WTC11 (cell line): ENCODE data around the gene SMARCA2. TPM values are rescaled to one million over a fixed set of nuclear protein-coding genes. Genes with fewer than 3 reads are reported as not detected.

Experiments used
- ATAC-seq: fragments of 200-7000 bp; cut with Tn5 transposase; 2 replicates; pipeline ENCODE4 v1.10.0; 2021; ENCODE audit warnings: mild to moderate bottlenecking, moderate library complexity
- CTCF ChIA-PET: fragments of 300-600 bp; sonication (Branson Sonifier 250); formaldehyde crosslinking; loops from one replicate; lab custom pipeline; 2021; ENCODE audit warnings: antibody characterized with exemption; lab: Charles Lee
- POLR2A ChIA-PET: fragments of 350-600 bp; sonication (Branson Sonifier 250); formaldehyde crosslinking; loops from one replicate; lab custom pipeline; 2021; ENCODE audit warnings: antibody characterized with exemption; lab: Charles Lee
- DNase-seq: peaks from one replicate; pipeline ENCODE4 v3.0.0; 2021; ENCODE audit warnings: low spot score
- H3K27ac Mint-ChIP-seq: 2 replicates; pipeline ENCODE4 v1.8.0; 2021; ENCODE audit warnings: mixed read lengths
- H3K27me3 Mint-ChIP-seq: 2 replicates; pipeline ENCODE4 v1.8.0; 2021; ENCODE audit warnings: low read depth, mild to moderate bottlenecking, moderate library complexity, mixed read lengths
- H3K36me3 Mint-ChIP-seq: 2 replicates; pipeline ENCODE4 v1.8.0; 2021; ENCODE audit warnings: mixed read lengths
- H3K4me1 Mint-ChIP-seq: 2 replicates; pipeline ENCODE4 v1.8.0; 2022; ENCODE audit warnings: mixed read lengths
- H3K4me3 Mint-ChIP-seq: 2 replicates; pipeline ENCODE4 v1.8.0; 2021; ENCODE audit warnings: mild to moderate bottlenecking, moderate library complexity, mixed read lengths
- H3K9me3 Mint-ChIP-seq: 2 replicates; pipeline ENCODE4 v1.8.0; 2021; ENCODE audit warnings: mixed read lengths
- CREB1 ChIP-seq: sonication (generic); formaldehyde crosslinking; IDR thresholded peaks from 2 replicates; pipeline ENCODE4 v1.8.0; 2023; ENCODE audit warnings: mild to moderate bottlenecking, missing genetic modification reagents
- E2F5 ChIP-seq: sonication (generic); formaldehyde crosslinking; IDR thresholded peaks from 2 replicates; pipeline ENCODE4 v1.8.1; 2022; ENCODE audit warnings: mild to moderate bottlenecking, moderate library complexity, missing genetic modification reagents
- ESRRA ChIP-seq: sonication (generic); formaldehyde crosslinking; IDR thresholded peaks from 2 replicates; pipeline ENCODE4 v1.8.1; 2022; ENCODE audit warnings: mild to moderate bottlenecking, missing genetic modification reagents, borderline replicate concordance
- NFE2L1 ChIP-seq: sonication (generic); formaldehyde crosslinking; IDR thresholded peaks from 2 replicates; pipeline ENCODE4 v1.8.1; 2023; ENCODE audit warnings: missing genetic modification reagents
- NFYB ChIP-seq: sonication (generic); formaldehyde crosslinking; conservative IDR thresholded peaks from 2 replicates; pipeline ENCODE4 v1.8.0; 2022; ENCODE audit warnings: low read depth, missing genetic modification reagents
- NR1H2 ChIP-seq: sonication (generic); formaldehyde crosslinking; IDR thresholded peaks from 2 replicates; pipeline ENCODE4 v1.9.0; 2021; ENCODE audit warnings: mild to moderate bottlenecking, moderate library complexity, missing genetic modification reagents
- NR3C1 ChIP-seq: sonication (generic); formaldehyde crosslinking; conservative IDR thresholded peaks from 2 replicates; pipeline ENCODE4 v1.8.1; 2023; ENCODE audit warnings: low read depth, mild to moderate bottlenecking, missing genetic modification reagents
- RELA ChIP-seq: sonication (generic); formaldehyde crosslinking; IDR thresholded peaks from 2 replicates; pipeline ENCODE4 v1.8.1; 2022; ENCODE audit warnings: missing genetic modification reagents, mild to moderate bottlenecking, borderline replicate concordance
- STAT6 ChIP-seq: sonication (generic); formaldehyde crosslinking; conservative IDR thresholded peaks from 2 replicates; pipeline ENCODE4 v1.8.1; 2023; ENCODE audit warnings: mild to moderate bottlenecking, low read depth, missing genetic modification reagents, moderate library complexity
- TP53 ChIP-seq: sonication (generic); formaldehyde crosslinking; IDR thresholded peaks from 2 replicates; pipeline ENCODE4 v1.8.1; 2023; ENCODE audit warnings: mild to moderate bottlenecking, missing genetic modification reagents
- ZNF416 ChIP-seq: fragments of 250-450 bp; sonication (Bioruptor Pico); IDR thresholded peaks from 2 replicates; pipeline ENCODE4 v1.9.0; 2021; ENCODE audit warnings: mild to moderate bottlenecking, inconsistent platforms
- ZNF423 ChIP-seq: fragments of 250-450 bp; sonication (Bioruptor Pico); IDR thresholded peaks from 2 replicates; pipeline ENCODE4 v2.1.2; 2022; ENCODE audit warnings: mild to moderate bottlenecking, moderate library complexity
- total RNA-seq: library from RNA; stranded (reverse); gene quantifications from 3 replicates; pipeline ENCODE4 v1.2.3, GENCODE V29; 2021
- TF ChIP-seq, protein P1 (sequence below): sonication (generic); formaldehyde crosslinking; IDR thresholded peaks from 2 replicates; pipeline ENCODE4 v1.8.1; 2023; ENCODE audit warnings: mild to moderate bottlenecking, missing genetic modification reagents
- TF ChIP-seq, protein P2 (sequence below): fragments of 250-450 bp; sonication (Bioruptor Pico); conservative IDR thresholded peaks from 2 replicates; pipeline ENCODE4 v1.9.0; 2021; ENCODE audit warnings: mild to moderate bottlenecking

Gene SMARCA2
- total RNA-seq, 1 experiment from 2014 or later, result 20.3 TPM

DNA sequence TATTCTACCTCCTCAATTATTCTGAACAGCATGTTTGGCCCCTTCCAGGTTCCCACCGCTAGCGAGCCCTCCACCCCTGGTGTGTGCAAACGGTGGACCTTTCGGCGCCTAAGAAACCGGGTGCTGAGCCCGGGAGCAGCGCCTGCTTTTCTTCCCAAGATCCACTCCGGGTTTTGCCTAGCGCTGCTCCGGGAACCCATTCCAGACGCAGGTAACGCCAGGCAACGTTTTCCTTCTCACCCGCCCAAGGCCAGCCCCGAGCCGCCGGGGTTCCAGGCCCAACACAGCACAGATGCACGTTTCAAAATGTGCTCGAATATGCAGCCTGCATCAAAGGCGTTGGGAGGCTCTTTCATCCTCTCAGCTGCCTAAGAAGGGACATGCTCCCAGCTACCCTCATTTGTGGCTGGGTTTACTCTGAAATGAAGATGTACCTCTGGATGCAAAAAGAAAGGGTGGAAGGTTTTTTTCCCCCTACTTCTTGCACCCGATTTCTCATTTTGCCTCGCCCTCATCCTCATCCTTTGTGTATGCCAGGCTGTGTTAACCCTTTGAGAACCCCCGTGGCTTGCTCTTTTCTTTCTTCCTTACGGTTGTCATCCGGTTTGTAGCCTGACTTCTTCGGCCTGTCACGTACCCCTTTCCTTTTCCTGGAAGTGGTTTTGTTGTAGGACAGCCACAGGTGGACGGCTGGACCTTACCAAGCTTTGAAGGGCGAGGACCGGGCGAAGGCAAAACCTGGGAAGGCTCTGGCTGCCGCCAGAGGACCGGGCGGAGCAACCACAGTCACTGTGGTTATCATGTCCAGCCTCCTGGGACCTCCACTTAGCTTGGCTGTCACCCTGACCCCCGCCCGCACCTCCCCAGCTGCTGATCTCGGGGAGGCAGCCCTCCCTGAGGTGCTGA, 226.9 kb downstream of the SMARCA2 start (continued):
- TF ChIP-seq ESRRA (CRISPR knock-in tag), result no peak
- peak; percentile 54; the same call in 1 of the 2 replicates for TF ChIP-seq TP53 (CRISPR knock-in tag)
- TF ChIP-seq ZNF416, result no peak
- peak; percentile 82; the same call in 1 of the 2 replicates for TF ChIP-seq CREB1 (CRISPR knock-in tag)
- 0 out of 2 replicates have a peak, but pooled peaks have one; percentile 58 for TF ChIP-seq RELA
- TF ChIP-seq, protein P1, sequence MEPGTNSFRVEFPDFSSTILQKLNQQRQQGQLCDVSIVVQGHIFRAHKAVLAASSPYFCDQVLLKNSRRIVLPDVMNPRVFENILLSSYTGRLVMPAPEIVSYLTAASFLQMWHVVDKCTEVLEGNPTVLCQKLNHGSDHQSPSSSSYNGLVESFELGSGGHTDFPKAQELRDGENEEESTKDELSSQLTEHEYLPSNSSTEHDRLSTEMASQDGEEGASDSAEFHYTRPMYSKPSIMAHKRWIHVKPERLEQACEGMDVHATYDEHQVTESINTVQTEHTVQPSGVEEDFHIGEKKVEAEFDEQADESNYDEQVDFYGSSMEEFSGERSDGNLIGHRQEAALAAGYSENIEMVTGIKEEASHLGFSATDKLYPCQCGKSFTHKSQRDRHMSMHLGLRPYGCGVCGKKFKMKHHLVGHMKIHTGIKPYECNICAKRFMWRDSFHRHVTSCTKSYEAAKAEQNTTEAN (CRISPR knock-in tag), result 0 out of 2 replicates have a peak, but pooled peaks have one; percentile 49
- TF ChIP-seq E2F5 (CRISPR knock-in tag), result peak; percentile 42; the same call in 1 of the 2 replicates
- TF ChIP-seq NR1H2 (CRISPR knock-in tag), result no peak
- peak; percentile 19; the same call in 1 of the 2 replicates for TF ChIP-seq NFYB (CRISPR knock-in tag)
- TF ChIP-seq NR3C1, result 0 out of 2 replicates have a peak, but pooled peaks have one; percentile 34
- TF ChIP-seq STAT6 (CRISPR knock-in tag), result no peak

DNA sequence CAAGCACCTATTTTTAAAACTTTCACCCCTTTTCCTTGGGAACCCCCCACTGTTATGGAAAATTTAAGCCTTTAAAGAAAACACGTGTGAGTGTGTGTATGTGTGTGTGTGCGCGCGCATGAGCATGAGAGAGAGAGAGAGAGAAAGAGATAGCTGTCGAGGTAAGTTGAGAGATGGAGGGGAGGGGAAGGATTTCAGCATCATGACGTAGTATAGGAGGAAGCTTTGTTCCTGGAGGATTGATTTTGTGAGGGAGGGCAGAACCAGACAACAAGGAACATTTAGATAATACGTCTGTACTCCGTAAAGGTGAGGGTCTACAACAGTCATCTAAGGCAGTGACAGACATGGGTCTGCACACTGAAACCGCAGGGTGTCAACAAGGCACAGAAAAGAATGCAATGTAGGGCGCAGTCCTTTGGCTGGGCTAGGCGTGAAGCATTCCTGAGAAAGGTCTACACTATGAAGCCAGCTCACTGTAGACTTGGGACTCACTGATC, 227.7 kb downstream of the SMARCA2 start:
- TF ChIP-seq, protein P2, sequence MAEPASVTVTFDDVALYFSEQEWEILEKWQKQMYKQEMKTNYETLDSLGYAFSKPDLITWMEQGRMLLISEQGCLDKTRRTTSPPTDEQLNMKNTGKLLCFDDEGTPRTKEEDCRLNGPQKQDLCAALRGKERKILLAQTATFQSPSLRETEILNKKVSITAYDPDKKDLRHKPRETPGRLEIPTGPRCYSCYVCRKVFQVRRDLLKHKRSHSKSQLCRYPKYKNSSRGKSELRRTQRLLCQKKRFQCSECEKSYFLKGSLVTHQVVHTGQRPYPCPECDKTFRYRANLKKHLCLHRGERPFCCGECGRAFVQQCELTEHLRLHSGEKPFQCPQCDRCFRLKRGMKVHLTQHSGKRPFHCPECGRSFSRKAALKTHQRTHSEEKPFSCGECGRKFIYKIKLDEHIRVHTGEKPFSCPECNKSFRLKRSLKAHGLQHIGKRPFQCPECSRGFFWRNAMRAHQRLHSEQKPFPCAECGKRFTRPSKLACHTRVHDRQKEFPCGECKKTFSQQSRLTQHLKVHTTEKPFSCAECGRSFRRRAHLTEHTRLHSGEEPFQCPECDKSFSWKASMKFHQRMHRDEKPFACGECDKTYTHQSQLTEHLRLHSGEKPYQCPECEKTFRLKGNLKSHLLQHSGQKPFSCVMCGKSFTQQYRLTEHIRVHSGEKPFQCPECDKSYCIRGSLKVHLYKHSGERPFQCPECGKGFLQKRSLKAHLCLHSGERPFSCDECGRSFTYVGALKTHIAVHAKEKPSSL (CRISPR knock-in tag), result 0 out of 2 replicates have a peak, but pooled peaks have one; percentile 19
- TF ChIP-seq NFE2L1 (CRISPR knock-in tag) (0 out of 2 replicates have a peak, but pooled peaks have one; percentile 25), ZNF423 (no peak)
- Mint-ChIP-seq H3K36me3 (peaks cover 20% of the 10 kb centered on the region), H3K4me1 (peaks cover 51% of the 10 kb centered on the region), H3K4me3 (peak overlapping the region; percentile 78), H3K27ac (peak overlapping the region; percentile 98), H3K9me3 (peaks cover 22% of the 10 kb centered on the region), H3K27me3 (peaks cover 2% of the 10 kb centered on the region)
- ATAC-seq (peak; percentile 1; the same call in 1 of the 2 replicates), DNase-seq (no peak)
- POLR2A ChIA-PET, result interaction anchor here (1.4 kb wide), 1 partner anchor 38 kb away, joined by 9 read pairs; no protein-coding TSS in a partner anchor
- CTCF ChIA-PET, result interaction anchor here (0.6 to 1.8 kb wide), 9 partner anchors 8 to 419 kb away, joined by 3 to 6 read pairs (median 3); no protein-coding TSS in a partner anchor
